ENCODE data around the gene PCARE.

DNA sequence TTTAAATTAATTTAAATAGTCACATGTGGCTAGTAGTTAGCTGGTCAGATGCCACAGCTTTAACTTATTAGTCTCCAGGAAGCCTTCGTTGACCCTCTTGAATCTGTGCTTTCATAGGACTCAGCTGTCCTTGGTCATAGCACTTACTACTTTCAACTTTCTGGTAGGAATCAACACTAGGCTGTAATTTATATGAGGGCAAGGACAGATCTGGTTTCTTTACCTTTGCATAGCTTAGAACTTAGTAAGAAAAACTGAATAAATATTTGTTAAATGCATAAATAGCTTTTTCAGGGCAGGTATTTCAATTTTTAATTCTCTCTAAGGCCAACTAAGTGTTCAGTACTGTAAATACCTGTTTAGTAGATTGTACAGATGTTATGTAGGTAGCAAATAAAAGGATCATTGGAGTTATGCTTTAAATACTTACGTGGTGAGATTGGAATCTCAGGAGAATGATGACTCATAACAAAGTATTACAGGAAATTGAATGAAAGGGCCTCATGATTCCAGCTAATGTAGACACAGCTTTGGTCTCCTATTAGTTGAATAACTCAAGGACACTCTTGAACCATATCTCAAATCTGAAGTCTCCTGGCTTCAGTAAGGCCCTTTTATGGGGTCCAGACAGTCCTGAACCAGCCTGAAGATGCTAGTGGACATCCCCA, 43.4 kb upstream of the PCARE start:
- no peak for TF ChIP-seq POLR2AphosphoS5 (IDR thresholded peaks at IDR 0.05; ENCODE audit: borderline replicate concordance, low read depth, low read length)
- no peak for TF ChIP-seq EZH2 (IDR thresholded peaks at IDR 0.05)
- no peak for TF ChIP-seq FOXP2 (optimal IDR thresholded peaks at IDR 0.05; ENCODE audit: control extremely low read depth, extremely low read length, insufficient read depth)

All from SK-N-MC (cell line).